Neural progenitor cell (in vitro differentiated cells): ENCODE data around the gene OXLD1. TPM values are rescaled to one million over a fixed set of nuclear protein-coding genes. Genes with fewer than 3 reads are reported as not detected.

Source experiments
- DNase-seq: peaks from one replicate; pipeline ENCODE4 v3.0.0-alpha.2; 2016; ENCODE audit warnings: low spot score
- H2AFZ ChIP-seq: fragments of 200-600 bp; sonication (generic); replicated peaks from 2 replicates; pipeline ENCODE4 v1.6.1; 2016; ENCODE audit warnings: antibody characterized with exemption
- H3F3A ChIP-seq: fragments of 200-600 bp; sonication (generic); 2 replicates; pipeline ENCODE4 v1.6.1; 2016; ENCODE audit warnings: antibody characterized with exemption, low read depth
- H3K27ac ChIP-seq: fragments of 200-600 bp; sonication (generic); 2 replicates; pipeline ENCODE4 v1.5.1; 2016; ENCODE audit warnings: mild to moderate bottlenecking
- H3K27me3 ChIP-seq: fragments of 200-600 bp; sonication (generic); 2 replicates; pipeline ENCODE4 v1.6.1; 2016; ENCODE audit warnings: mild to moderate bottlenecking, moderate library complexity
- H3K36me3 ChIP-seq: fragments of 200-600 bp; sonication (generic); 2 replicates; pipeline ENCODE4 v1.5.1; 2016
- H3K4me1 ChIP-seq: fragments of 200-600 bp; sonication (generic); 2 replicates; pipeline ENCODE4 v1.6.1; 2016; ENCODE audit warnings: mixed run types
- H3K4me2 ChIP-seq: fragments of 200-600 bp; sonication (generic); 2 replicates; pipeline ENCODE4 v1.6.1; 2016
- H3K4me3 ChIP-seq: fragments of 200-600 bp; sonication (generic); 2 replicates; pipeline ENCODE4 v1.5.1; 2016
- H3K79me2 ChIP-seq: fragments of 200-600 bp; sonication (generic); 2 replicates; pipeline ENCODE4 v1.6.1; 2016; ENCODE audit warnings: low read depth
- H3K9ac ChIP-seq: fragments of 200-600 bp; sonication (generic); 2 replicates; pipeline ENCODE4 v1.6.1; 2016
- H3K9me3 ChIP-seq: fragments of 200-600 bp; sonication (generic); 2 replicates; pipeline ENCODE4 v1.5.1; 2016; ENCODE audit warnings: low read depth
- H4K20me1 ChIP-seq: fragments of 200-600 bp; sonication (generic); 2 replicates; pipeline ENCODE4 v1.6.1; 2016; ENCODE audit warnings: low read depth
- H3K27ac Mint-ChIP-seq: 3 replicates; pipeline ENCODE4 v1.8.0; 2021; ENCODE audit warnings: mixed read lengths
- H3K27me3 Mint-ChIP-seq: 2 replicates; pipeline ENCODE4 v1.8.0; 2022; ENCODE audit warnings: low read depth, mild to moderate bottlenecking, inconsistent platforms, moderate library complexity, mixed read lengths; ENCODE audit not compliant: insufficient read depth
- H3K36me3 Mint-ChIP-seq: 3 replicates; pipeline ENCODE4 v1.8.0; 2021; ENCODE audit warnings: mixed read lengths
- H3K4me1 Mint-ChIP-seq: 3 replicates; pipeline ENCODE4 v1.8.0; 2021; ENCODE audit warnings: mixed read lengths
- H3K4me3 Mint-ChIP-seq: 3 replicates; pipeline ENCODE4 v1.8.0; 2021; ENCODE audit warnings: mild to moderate bottlenecking, moderate library complexity, mixed read lengths
- H3K9me3 Mint-ChIP-seq: 3 replicates; pipeline ENCODE4 v1.8.0; 2020; ENCODE audit warnings: mixed read lengths
- EZH2 ChIP-seq: fragments of 200-600 bp; sonication (generic); IDR thresholded peaks from 2 replicates; pipeline ENCODE4 v1.6.1; 2017; ENCODE audit warnings: antibody characterized with exemption, mild to moderate bottlenecking, moderate library complexity
- EZH2phosphoT487 ChIP-seq: fragments of 200-600 bp; sonication (generic); IDR thresholded peaks from 2 replicates; pipeline ENCODE4 v1.6.1; 2017; ENCODE audit warnings: antibody characterized with exemption
- total RNA-seq: library from RNA; depleted of rRNA; stranded (reverse); fragments of >200 nt; gene quantifications from 2 replicates; pipeline ENCODE4 v1.2.3, GENCODE V29; 2015; ENCODE audit warnings: low replicate concordance
- TF ChIP-seq, protein P1 (sequence below): fragments of 200-600 bp; sonication (generic); IDR thresholded peaks from 2 replicates; pipeline ENCODE4 v1.5.1; 2017; ENCODE audit warnings: antibody characterized with exemption, mild to moderate bottlenecking

OXLD1 gene
- total RNA-seq, 1 donor from 2014 or later, result 11.9 TPM

- peaks cover 3% of the 10 kb centered on the region for H3K27me3 Mint-ChIP-seq
- peaks cover 49% of the 10 kb centered on the region for H3K79me2 ChIP-seq
- H3K4me1 Mint-ChIP-seq, result peaks cover 21% of the 10 kb centered on the region
- H3K9ac ChIP-seq, result peak overlapping the region; percentile 69
- peak overlapping the region; percentile 97 for H3K4me2 ChIP-seq
- peak overlapping the region; percentile 88 for H3K27ac Mint-ChIP-seq
- peaks cover 17% of the 10 kb centered on the region for H3F3A ChIP-seq
- no peak overlapping the region for H3K27ac ChIP-seq
- peak overlapping the region; percentile 96 for H3K4me3 Mint-ChIP-seq
- H3K27me3 ChIP-seq, result no peaks in the 10 kb centered on the region
- no peaks in the 10 kb centered on the region for H3K9me3 Mint-ChIP-seq
- H4K20me1 ChIP-seq, result peaks cover 3% of the 10 kb centered on the region
- H3K36me3 ChIP-seq, result peaks cover 6% of the 10 kb centered on the region
- peak; percentile 23 for DNase-seq
- peak overlapping the region; percentile 99 for H3K4me3 ChIP-seq
- peaks cover 6% of the 10 kb centered on the region for H3K36me3 Mint-ChIP-seq
- H3K9me3 ChIP-seq, result no peaks in the 10 kb centered on the region
- H2AFZ ChIP-seq, result peak overlapping the region; percentile 53
- peaks cover 13% of the 10 kb centered on the region for H3K4me1 ChIP-seq
- TF ChIP-seq EZH2phosphoT487, result no peak
- no peak for TF ChIP-seq EZH2
- TF ChIP-seq, protein P1, sequence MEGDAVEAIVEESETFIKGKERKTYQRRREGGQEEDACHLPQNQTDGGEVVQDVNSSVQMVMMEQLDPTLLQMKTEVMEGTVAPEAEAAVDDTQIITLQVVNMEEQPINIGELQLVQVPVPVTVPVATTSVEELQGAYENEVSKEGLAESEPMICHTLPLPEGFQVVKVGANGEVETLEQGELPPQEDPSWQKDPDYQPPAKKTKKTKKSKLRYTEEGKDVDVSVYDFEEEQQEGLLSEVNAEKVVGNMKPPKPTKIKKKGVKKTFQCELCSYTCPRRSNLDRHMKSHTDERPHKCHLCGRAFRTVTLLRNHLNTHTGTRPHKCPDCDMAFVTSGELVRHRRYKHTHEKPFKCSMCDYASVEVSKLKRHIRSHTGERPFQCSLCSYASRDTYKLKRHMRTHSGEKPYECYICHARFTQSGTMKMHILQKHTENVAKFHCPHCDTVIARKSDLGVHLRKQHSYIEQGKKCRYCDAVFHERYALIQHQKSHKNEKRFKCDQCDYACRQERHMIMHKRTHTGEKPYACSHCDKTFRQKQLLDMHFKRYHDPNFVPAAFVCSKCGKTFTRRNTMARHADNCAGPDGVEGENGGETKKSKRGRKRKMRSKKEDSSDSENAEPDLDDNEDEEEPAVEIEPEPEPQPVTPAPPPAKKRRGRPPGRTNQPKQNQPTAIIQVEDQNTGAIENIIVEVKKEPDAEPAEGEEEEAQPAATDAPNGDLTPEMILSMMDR, result no peak
Measured at GRCh38 chr17:81665205-81666091, 957 bp downstream of the OXLD1 start.

DNA sequence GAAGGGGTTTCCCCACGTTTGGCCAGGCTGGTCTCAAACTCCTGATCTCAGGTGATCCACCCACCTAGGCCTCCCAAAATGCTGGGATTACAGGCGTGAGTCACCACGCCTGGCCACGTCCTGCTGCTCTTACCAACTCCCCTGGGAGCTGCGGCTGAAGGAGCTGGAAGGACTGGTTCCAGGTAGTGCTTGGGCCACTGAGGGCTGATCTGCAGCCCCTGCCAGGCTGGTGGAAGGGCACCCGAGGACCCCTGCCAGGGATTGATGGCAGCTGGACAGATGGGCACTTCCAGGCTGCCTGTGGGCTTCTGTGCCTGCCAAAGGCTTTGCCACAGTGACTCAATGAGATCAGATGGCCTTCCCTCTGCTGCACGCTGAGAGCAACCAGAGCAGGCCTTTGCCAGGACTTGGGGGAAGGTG, 2.3 kb downstream of the OXLD1 start:
- Histone ChIP-seq H2AFZ (no peak overlapping the region), H3K9me3 (no peaks in the 10 kb centered on the region), H3K9ac (no peak overlapping the region), H4K20me1 (peaks cover 3% of the 10 kb centered on the region), H3K4me1 (peaks cover 13% of the 10 kb centered on the region), H3K36me3 (peaks cover 6% of the 10 kb centered on the region), H3K4me2 (no peak overlapping the region), H3F3A (peaks cover 17% of the 10 kb centered on the region), H3K4me3 (no peak overlapping the region), H3K27me3 (no peaks in the 10 kb centered on the region), H3K79me2 (peaks cover 37% of the 10 kb centered on the region), H3K27ac (no peak overlapping the region)
- no peak for DNase-seq
- H3K27ac Mint-ChIP-seq, result no peak overlapping the region
- H3K36me3 Mint-ChIP-seq, result peaks cover 6% of the 10 kb centered on the region
- H3K9me3 Mint-ChIP-seq, result no peaks in the 10 kb centered on the region
- H3K27me3 Mint-ChIP-seq, result peaks cover 3% of the 10 kb centered on the region
- peak overlapping the region; percentile 60 for H3K4me3 Mint-ChIP-seq
- peaks cover 21% of the 10 kb centered on the region for H3K4me1 Mint-ChIP-seq
- TF ChIP-seq EZH2phosphoT487 (no peak), EZH2 (no peak)
- TF ChIP-seq, protein P1, result no peak

GRCh38 chr17:81662002-81662401, 4.4 kb downstream of the OXLD1 start:
- H3F3A ChIP-seq, result peaks cover 9% of the 10 kb centered on the region
- no peaks in the 10 kb centered on the region for H3K36me3 ChIP-seq
- peaks cover 3% of the 10 kb centered on the region for H3K4me1 ChIP-seq
- no peak overlapping the region for H2AFZ ChIP-seq
- no peak for DNase-seq
- no peaks in the 10 kb centered on the region for H3K27me3 ChIP-seq
- no peak overlapping the region for H3K4me3 ChIP-seq
- TF ChIP-seq, protein P1, result no peak
- TF ChIP-seq EZH2 (no peak), EZH2phosphoT487 (no peak)
- Mint-ChIP-seq H3K27ac (no peak overlapping the region), H3K4me1 (peaks cover 9% of the 10 kb centered on the region), H3K36me3 (no peaks in the 10 kb centered on the region), H3K4me3 (no peak overlapping the region), H3K9me3 (no peaks in the 10 kb centered on the region), H3K27me3 (no peaks in the 10 kb centered on the region)
- H4K20me1 ChIP-seq, result no peaks in the 10 kb centered on the region
- H3K9me3 ChIP-seq, result no peaks in the 10 kb centered on the region
- no peak overlapping the region for H3K27ac ChIP-seq
- no peak overlapping the region for H3K4me2 ChIP-seq
- peaks cover 17% of the 10 kb centered on the region for H3K79me2 ChIP-seq
- no peak overlapping the region for H3K9ac ChIP-seq
